ENCODE data around the gene MRGPRX3.
A peak's percentile ranks its signal among the peaks of the same experiment; 100 is the strongest.

DNA sequence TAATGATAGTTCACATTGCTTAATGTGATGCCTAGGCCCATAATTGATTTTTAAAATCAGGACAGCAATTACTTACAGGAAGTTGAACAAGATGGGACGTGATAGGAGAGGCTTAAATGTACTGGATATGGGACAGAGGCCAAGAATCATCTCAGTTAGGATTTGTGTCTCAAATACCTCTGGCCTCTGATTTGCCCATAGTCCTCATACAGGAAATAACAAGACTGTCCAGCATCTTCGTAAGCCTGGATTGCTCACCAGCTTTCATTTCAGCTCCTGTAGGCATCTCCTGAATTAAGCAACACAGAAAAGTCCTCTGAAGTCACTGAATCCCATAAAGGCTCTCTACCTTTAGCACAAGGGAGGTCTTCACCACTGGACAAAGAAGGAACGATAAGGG is at the start of gene MRGPRX3:
- TF ChIP-seq SIN3A (IDR thresholded peaks at IDR 0.05; ENCODE audit: borderline replicate concordance, insufficient read depth, low read length), result no peak
- TF ChIP-seq, protein P1, sequence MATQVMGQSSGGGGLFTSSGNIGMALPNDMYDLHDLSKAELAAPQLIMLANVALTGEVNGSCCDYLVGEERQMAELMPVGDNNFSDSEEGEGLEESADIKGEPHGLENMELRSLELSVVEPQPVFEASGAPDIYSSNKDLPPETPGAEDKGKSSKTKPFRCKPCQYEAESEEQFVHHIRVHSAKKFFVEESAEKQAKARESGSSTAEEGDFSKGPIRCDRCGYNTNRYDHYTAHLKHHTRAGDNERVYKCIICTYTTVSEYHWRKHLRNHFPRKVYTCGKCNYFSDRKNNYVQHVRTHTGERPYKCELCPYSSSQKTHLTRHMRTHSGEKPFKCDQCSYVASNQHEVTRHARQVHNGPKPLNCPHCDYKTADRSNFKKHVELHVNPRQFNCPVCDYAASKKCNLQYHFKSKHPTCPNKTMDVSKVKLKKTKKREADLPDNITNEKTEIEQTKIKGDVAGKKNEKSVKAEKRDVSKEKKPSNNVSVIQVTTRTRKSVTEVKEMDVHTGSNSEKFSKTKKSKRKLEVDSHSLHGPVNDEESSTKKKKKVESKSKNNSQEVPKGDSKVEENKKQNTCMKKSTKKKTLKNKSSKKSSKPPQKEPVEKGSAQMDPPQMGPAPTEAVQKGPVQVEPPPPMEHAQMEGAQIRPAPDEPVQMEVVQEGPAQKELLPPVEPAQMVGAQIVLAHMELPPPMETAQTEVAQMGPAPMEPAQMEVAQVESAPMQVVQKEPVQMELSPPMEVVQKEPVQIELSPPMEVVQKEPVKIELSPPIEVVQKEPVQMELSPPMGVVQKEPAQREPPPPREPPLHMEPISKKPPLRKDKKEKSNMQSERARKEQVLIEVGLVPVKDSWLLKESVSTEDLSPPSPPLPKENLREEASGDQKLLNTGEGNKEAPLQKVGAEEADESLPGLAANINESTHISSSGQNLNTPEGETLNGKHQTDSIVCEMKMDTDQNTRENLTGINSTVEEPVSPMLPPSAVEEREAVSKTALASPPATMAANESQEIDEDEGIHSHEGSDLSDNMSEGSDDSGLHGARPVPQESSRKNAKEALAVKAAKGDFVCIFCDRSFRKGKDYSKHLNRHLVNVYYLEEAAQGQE (IDR thresholded peaks at IDR 0.05; ENCODE audit: insufficient read depth in 1 of 2, low read depth in 2 of 2, low read length in 2 of 2), result peak in 1 of 2 experiments; percentile 73; a peak in 2 of 4 replicates
